HepG2 (cell line): ENCODE data around the gene KDM4B. TPM values are rescaled to one million over a fixed set of nuclear protein-coding genes. Genes with fewer than 3 reads are reported as not detected.

ENCODE experiments used
- ATAC-seq: fragments of 200-7000 bp; cut with Tn5 transposase; 3 replicates; pipeline ENCODE4 v1.9.1; 2020; ENCODE audit warnings: mild to moderate bottlenecking, moderate library complexity
- BruUV-seq: library from RNA; stranded (reverse); fragments of 400-500 nt; replicated peaks from 2 replicates; lab custom pipeline; 2021; lab: Mats Ljungman, UMichigan
- CTCF ChIA-PET: fragments of 300-600 bp; formaldehyde crosslinking; extraction: SDS; loops from one replicate; lab custom pipeline; 2021; ENCODE audit warnings: low total read pairs, inconsistent platforms, low intra/inter-chr PET ratio; lab: Yijun Ruan, JAX
- POLR2A ChIA-PET: fragments of 350-600 bp; sonication (Branson Sonifier 250); formaldehyde crosslinking; loops from one replicate; lab custom pipeline; 2020; ENCODE audit warnings: antibody characterized with exemption, inconsistent platforms; lab: Yijun Ruan, JAX
- DNase-seq: peaks from one replicate; pipeline ENCODE4 v3.0.0-alpha.2; 2015; ENCODE audit warnings: low spot score
- FAIRE-seq: peaks from 3 replicates; lab custom pipeline; 2011; peaks lifted over from hg19 to GRCh38; lab: Jason Lieb, UNC
- H2AFZ ChIP-seq: one replicate; pipeline ENCODE4 v1.6.1; 2011; ENCODE audit warnings: low read length, inconsistent platforms
- H3K27ac ChIP-seq: fragments of 300-600 bp; 3 replicates; pipeline ENCODE4 v1.8.0; 2011; ENCODE audit warnings: mixed run types, mild to moderate bottlenecking, mixed read lengths, low read length, inconsistent platforms; ENCODE audit not compliant: insufficient read depth; ENCODE audit errors: extremely low read length
- H3K27me3 ChIP-seq, 2 experiments: fragments of 200-600 bp in 1 of 2; 2 replicates in 1 of 2; 3 replicates in 1 of 2; pipeline versions ENCODE4 v1.6.0 to v1.8.0; 2011; ENCODE audit warnings: low read length in 2 of 2, mild to moderate bottlenecking in 2 of 2, moderate library complexity in 2 of 2, inconsistent platforms in 1 of 2; ENCODE audit not compliant: insufficient read depth in 2 of 2, control insufficient read depth in 1 of 2
- H3K36me3 ChIP-seq, 2 experiments: fragments of 200-600 bp in 1 of 2; replicated peaks in 1 of 2; 2 replicates in 1 of 2; 3 replicates in 1 of 2; pipeline versions ENCODE4 v1.5.1 to v1.8.0; 2011; ENCODE audit warnings: low read length in 2 of 2, inconsistent platforms in 1 of 2; ENCODE audit not compliant: insufficient read depth in 2 of 2, control insufficient read depth in 1 of 2
- H3K4me1 ChIP-seq: 2 replicates; pipeline ENCODE4 v1.5.1; 2012; ENCODE audit warnings: low read length, inconsistent platforms; ENCODE audit not compliant: insufficient read depth
- H3K4me2 ChIP-seq: 2 replicates; pipeline ENCODE4 v1.6.0; 2011; ENCODE audit warnings: low read depth, low read length, inconsistent platforms
- H3K4me3 ChIP-seq, 3 experiments: fragments of 200-600 bp in 1 of 3; sonication (generic), shearing (Covaris generic) in 1 of 3; replicated peaks in 1 of 3; 2 replicates each; pipeline ENCODE4 v1.5.1; 2011 to 2016; ENCODE audit warnings: low read length in 3 of 3, inconsistent platforms in 2 of 3, low read depth in 2 of 3, mild to moderate bottlenecking in 2 of 3, control low read depth in 1 of 3, mixed read lengths in 1 of 3; ENCODE audit not compliant: insufficient read depth in 1 of 3
- H3K79me2 ChIP-seq: one replicate; pipeline ENCODE4 v1.6.1; 2011; ENCODE audit warnings: low read length, inconsistent platforms; ENCODE audit not compliant: insufficient read depth
- H3K9ac ChIP-seq: 2 replicates; pipeline ENCODE4 v1.6.0; 2011; ENCODE audit warnings: mild to moderate bottlenecking, low read depth, low read length, inconsistent platforms; ENCODE audit not compliant: insufficient read depth
- H3K9me3 ChIP-seq: 2 replicates; pipeline ENCODE4 v1.5.1; 2012; ENCODE audit warnings: mild to moderate bottlenecking, low read length
- H4K20me1 ChIP-seq: 2 replicates; pipeline ENCODE4 v1.6.0; 2011; ENCODE audit warnings: inconsistent platforms, mild to moderate bottlenecking, low read length, moderate library complexity; ENCODE audit not compliant: insufficient read depth
- AHDC1 ChIP-seq: sonication (generic); formaldehyde crosslinking; IDR thresholded peaks from 2 replicates; pipeline ENCODE4 v1.5.1; 2020; ENCODE audit warnings: mild to moderate bottlenecking, missing genetic modification reagents, borderline replicate concordance
- CEBPB ChIP-seq: IDR thresholded peaks from 2 replicates; pipeline ENCODE4 v1.6.1; 2011; ENCODE audit warnings: low read depth, low read length, improper control_type of control experiment, borderline replicate concordance
- FLYWCH1 ChIP-seq: sonication (generic); formaldehyde crosslinking; IDR thresholded peaks from 2 replicates; pipeline ENCODE4 v1.8.1; 2023; ENCODE audit warnings: mild to moderate bottlenecking, missing genetic modification reagents
- HBP1 ChIP-seq: IDR thresholded peaks from 2 replicates; pipeline ENCODE4 v1.6.1; 2016; ENCODE audit warnings: low read depth, control low read depth
- MLLT10 ChIP-seq: sonication (generic); formaldehyde crosslinking; IDR thresholded peaks from 2 replicates; pipeline ENCODE4 v1.4.0; 2020; ENCODE audit warnings: missing genetic modification reagents
- MNT ChIP-seq: fragments of 450-650 bp; IDR thresholded peaks from 2 replicates; pipeline ENCODE4 v1.6.1; 2016
- ZNF572 ChIP-seq: sonication (generic); formaldehyde crosslinking; IDR thresholded peaks from 2 replicates; pipeline ENCODE4 v1.5.1; 2020; ENCODE audit warnings: mild to moderate bottlenecking, missing genetic modification reagents
- WGBS: methylation state at CpG from one replicate; pipeline ENCODE4 v1.1.6; 2017; ENCODE audit warnings: low lambda C conversion rate; 5-methylcytosine and 5-hydroxymethylcytosine counted together
- in situ Hi-C: cut with HindIII; loops from 2 replicates; pipeline ENCODE4 v1.10.0; 2017; ENCODE audit warnings: low pct_unique_long_range_greater_than_20kb; ENCODE audit not compliant: extremely low pct_ligation_motif_present
- intact Hi-C: fragments of 100-400 bp; cut with micrococcal nuclease; formaldehyde crosslinking; loops from one replicate; pipeline ENCODE4 v1.10.0; 2022; ENCODE audit not compliant: unreplicated experiment
- polyA plus RNA-seq, 8 experiments: library from polyadenylated mRNA; depleted of rRNA in 3 of 8; stranded (reverse) in 7 of 8; unstranded in 1 of 8; fragments of >200 nt; fragmentation: Illumina TruSeq in 4 of 8; extraction: Trizol in 4 of 8; gene quantifications; 2 replicates each; pipeline versions ENCODE4 v1.2.1 to v1.2.3, GENCODE V29; 2011 to 2016; ENCODE audit warnings: low read depth in 4 of 8, missing spikeins in 1 of 8, mixed read lengths in 1 of 8; ENCODE audit not compliant: insufficient read depth in 1 of 8
- total RNA-seq, 5 experiments: library from RNA; depleted of rRNA; stranded (reverse); fragments of >200 nt; fragmentation: Illumina TruSeq; extraction: Trizol; gene quantifications; 2 replicates each; pipeline ENCODE4 v1.2.3, GENCODE V29; 2016; ENCODE audit warnings: low read depth in 1 of 5

KDM4B gene
- total and polyA plus RNA-seq, 2 of the 13 experiments (the other 11 are each of a cell fraction or from before 2014, with no cell fraction given): 4.9 to 14.6 TPM

- Histone ChIP-seq H3K36me3 (peaks cover 4 to 10% of the 10 kb centered on the region in 2 experiments; a peak in 4 of 5 replicates), H3K9me3 (no peaks in the 10 kb centered on the region), H3K27ac (no peak overlapping the region), H3K4me1 (peaks cover 14% of the 10 kb centered on the region), H3K27me3 (no peaks in the 10 kb centered on the region; a peak in 1 of 5 replicates), H3K9ac (no peak overlapping the region), H3K4me2 (no peak overlapping the region), H3K79me2 (peaks cover 21% of the 10 kb centered on the region), H3K4me3 (no peak overlapping the region), H2AFZ (no peak overlapping the region), H4K20me1 (peaks cover 19% of the 10 kb centered on the region)
- intact Hi-C loops (no loop called here), in situ Hi-C loops (no loop called here)
- ATAC-seq (no peak), DNase-seq (no peak), FAIRE-seq (no peak)
- POLR2A ChIA-PET: no interaction called here
- TF ChIP-seq ZNF572 (CRISPR knock-in tag): no peak
- TF ChIP-seq MLLT10 (CRISPR knock-in tag): no peak
- no peak for TF ChIP-seq FLYWCH1 (CRISPR knock-in tag)
- no peak for TF ChIP-seq MNT
- BruUV-seq: no TSS peak
- CTCF ChIA-PET: no interaction called here
- WGBS: 84% methylated on average over 5 of the region's 6 CpGs
Observed at GRCh38 chr19:4966591-4966990, 2.3 kb upstream of the KDM4B start.

- H3K36me3 ChIP-seq: peaks cover 0 to under 1% of the 10 kb centered on the region in 2 experiments; a peak in 1 of 5 replicates
- WGBS: 64% methylated on average over 12 of the region's 16 CpGs
- peak overlapping the region; percentile 2 to 60 (median 9); a peak in 3 of 6 replicates for H3K4me3 ChIP-seq
- no peak overlapping the region for H2AFZ ChIP-seq
- in situ Hi-C loops (no loop called here), intact Hi-C loops (no loop called here)
- peaks cover 31% of the 10 kb centered on the region for H4K20me1 ChIP-seq
- H3K79me2 ChIP-seq: peaks cover 35% of the 10 kb centered on the region
- FAIRE-seq (no peak), DNase-seq (no peak), ATAC-seq (no peak)
- CTCF ChIA-PET: no interaction called here
- no peak overlapping the region for H3K27ac ChIP-seq
- POLR2A ChIA-PET: interaction anchor here (0.7 to 1.6 kb wide), 7 partner anchors 12 to 244 kb away, joined by 3 to 8 read pairs (median 4); partner anchors contain the start of genes FEM1A and PLIN3
- peaks cover 27% of the 10 kb centered on the region for H3K4me1 ChIP-seq
- H3K9ac ChIP-seq: no peak overlapping the region
- H3K9me3 ChIP-seq: no peaks in the 10 kb centered on the region
- H3K27me3 ChIP-seq: no peaks in the 10 kb centered on the region; a peak in 1 of 5 replicates
- BruUV-seq: no TSS peak
- H3K4me2 ChIP-seq: peak overlapping the region; percentile 68
- TF ChIP-seq CEBPB (no peak), HBP1 (CRISPR knock-in tag) (peak; percentile 12; the same call in 1 of the 2 replicates), AHDC1 (CRISPR knock-in tag) (peak; percentile 27; the same call in 1 of the 2 replicates)
Observed at GRCh38 chr19:4967738-4968461, 1.0 kb upstream of the KDM4B start.
